WTC11 (cell line): ENCODE measurements around the gene GOSR1. TPM values are rescaled to one million over a fixed set of nuclear protein-coding genes. Genes with fewer than 3 reads are reported as not detected.
"Not testable (repeated sequence)": the region's sequence is repeated elsewhere in the genome, so short reads cannot be mapped to it uniquely, and the experiment has no call there.

Experiments used
- ATAC-seq: fragments of 200-7000 bp; cut with Tn5 transposase; 2 replicates; pipeline ENCODE4 v1.10.0; 2021; ENCODE audit warnings: mild to moderate bottlenecking, moderate library complexity
- CTCF ChIA-PET: fragments of 300-600 bp; sonication (Branson Sonifier 250); formaldehyde crosslinking; loops from one replicate; lab custom pipeline; 2021; ENCODE audit warnings: antibody characterized with exemption; lab: Charles Lee
- POLR2A ChIA-PET: fragments of 350-600 bp; sonication (Branson Sonifier 250); formaldehyde crosslinking; loops from one replicate; lab custom pipeline; 2021; ENCODE audit warnings: antibody characterized with exemption; lab: Charles Lee
- DNase-seq: peaks from one replicate; pipeline ENCODE4 v3.0.0; 2021; ENCODE audit warnings: low spot score
- H3K27ac Mint-ChIP-seq: 2 replicates; pipeline ENCODE4 v1.8.0; 2021; ENCODE audit warnings: mixed read lengths
- H3K27me3 Mint-ChIP-seq: 2 replicates; pipeline ENCODE4 v1.8.0; 2021; ENCODE audit warnings: low read depth, mild to moderate bottlenecking, moderate library complexity, mixed read lengths
- H3K36me3 Mint-ChIP-seq: 2 replicates; pipeline ENCODE4 v1.8.0; 2021; ENCODE audit warnings: mixed read lengths
- H3K4me1 Mint-ChIP-seq: 2 replicates; pipeline ENCODE4 v1.8.0; 2022; ENCODE audit warnings: mixed read lengths
- H3K4me3 Mint-ChIP-seq: 2 replicates; pipeline ENCODE4 v1.8.0; 2021; ENCODE audit warnings: mild to moderate bottlenecking, moderate library complexity, mixed read lengths
- H3K9me3 Mint-ChIP-seq: 2 replicates; pipeline ENCODE4 v1.8.0; 2021; ENCODE audit warnings: mixed read lengths
- ATF2 ChIP-seq: sonication (generic); formaldehyde crosslinking; IDR thresholded peaks from 2 replicates; pipeline ENCODE4 v1.8.1; 2022; ENCODE audit warnings: low read depth, missing genetic modification reagents, borderline replicate concordance
- ATF3 ChIP-seq: sonication (generic); formaldehyde crosslinking; conservative IDR thresholded peaks from 2 replicates; pipeline ENCODE4 v1.8.1; 2022; ENCODE audit warnings: mild to moderate bottlenecking, missing genetic modification reagents
- CREM ChIP-seq: sonication (generic); formaldehyde crosslinking; IDR thresholded peaks from 2 replicates; pipeline ENCODE4 v1.8.1; 2022; ENCODE audit warnings: mild to moderate bottlenecking, missing genetic modification reagents, moderate library complexity
- ETV6 ChIP-seq: sonication (generic); formaldehyde crosslinking; IDR thresholded peaks from 2 replicates; pipeline ENCODE4 v1.8.1; 2022; ENCODE audit warnings: mild to moderate bottlenecking, missing genetic modification reagents
- FOXK1 ChIP-seq: sonication (generic); formaldehyde crosslinking; IDR thresholded peaks from 2 replicates; pipeline ENCODE4 v1.8.0; 2022; ENCODE audit warnings: mild to moderate bottlenecking, moderate library complexity, missing genetic modification reagents
- FOXP4 ChIP-seq: sonication (generic); formaldehyde crosslinking; IDR thresholded peaks from 2 replicates; pipeline ENCODE4 v1.8.0; 2022; ENCODE audit warnings: mild to moderate bottlenecking, missing genetic modification reagents
- IRF2 ChIP-seq: sonication (generic); formaldehyde crosslinking; IDR thresholded peaks from 2 replicates; pipeline ENCODE4 v1.8.0; 2022; ENCODE audit warnings: low read depth, missing genetic modification reagents, borderline replicate concordance
- MLX ChIP-seq: sonication (generic); formaldehyde crosslinking; IDR thresholded peaks from 2 replicates; pipeline ENCODE4 v1.8.1; 2023; ENCODE audit warnings: mild to moderate bottlenecking, missing genetic modification reagents, moderate library complexity
- NR2C2 ChIP-seq: sonication (generic); formaldehyde crosslinking; IDR thresholded peaks from 2 replicates; pipeline ENCODE4 v1.8.0; 2022; ENCODE audit warnings: mild to moderate bottlenecking, missing genetic modification reagents
- PREB ChIP-seq: sonication (generic); formaldehyde crosslinking; IDR thresholded peaks from 2 replicates; pipeline ENCODE4 v1.8.1; 2022; ENCODE audit warnings: mild to moderate bottlenecking, missing genetic modification reagents, moderate library complexity, borderline replicate concordance
- RORB ChIP-seq: fragments of 250-450 bp; sonication (Bioruptor Pico); IDR thresholded peaks from 2 replicates; pipeline ENCODE4 v1.9.0; 2021; ENCODE audit warnings: mild to moderate bottlenecking
- TCF7 ChIP-seq: sonication (generic); formaldehyde crosslinking; IDR thresholded peaks from 2 replicates; pipeline ENCODE4 v1.8.0; 2022; ENCODE audit warnings: mild to moderate bottlenecking, low read depth, missing genetic modification reagents, moderate library complexity
- TEAD4 ChIP-seq: sonication (generic); formaldehyde crosslinking; IDR thresholded peaks from 2 replicates; pipeline ENCODE4 v1.8.0; 2022; ENCODE audit warnings: mild to moderate bottlenecking, missing genetic modification reagents
- ZNF138 ChIP-seq: sonication (generic); formaldehyde crosslinking; conservative IDR thresholded peaks from 2 replicates; pipeline ENCODE4 v1.8.1; 2022; ENCODE audit warnings: mild to moderate bottlenecking, moderate library complexity, missing genetic modification reagents
- ZNF425 ChIP-seq: fragments of 250-450 bp; sonication (Bioruptor Pico); conservative IDR thresholded peaks from 2 replicates; pipeline ENCODE4 v1.9.0; 2021; ENCODE audit warnings: mild to moderate bottlenecking
- total RNA-seq: library from RNA; stranded (reverse); gene quantifications from 3 replicates; pipeline ENCODE4 v1.2.3, GENCODE V29; 2021

GOSR1 gene
- total RNA-seq, 1 experiment from 2014 or later: 37.4 TPM

- peaks cover 15% of the 10 kb centered on the region for H3K4me1 Mint-ChIP-seq
- ATAC-seq (no peak), DNase-seq (peak; percentile 50)
- H3K27me3 Mint-ChIP-seq: peaks cover 5% of the 10 kb centered on the region
- no peaks in the 10 kb centered on the region for H3K36me3 Mint-ChIP-seq
- no peak for TF ChIP-seq NR2C2 (CRISPR knock-in tag)
- no peak for TF ChIP-seq TCF7
- TF ChIP-seq IRF2 (CRISPR knock-in tag): no peak
- no peak for TF ChIP-seq FOXP4 (CRISPR knock-in tag)
- TF ChIP-seq ETV6: no peak
- H3K4me3 Mint-ChIP-seq: no peak overlapping the region
- no peak overlapping the region for H3K27ac Mint-ChIP-seq
- CTCF ChIA-PET: interaction anchor here (0.6 to 2.5 kb wide), 5 partner anchors 10 to 152 kb away, joined by 3 to 7 read pairs (median 3); partner anchors contain the start of gene GOSR1
- POLR2A ChIA-PET: interaction anchor here (0.6 kb wide), 2 partner anchors 33 to 235 kb away, joined by 6 read pairs; no protein-coding TSS in a partner anchor
- peaks cover 5% of the 10 kb centered on the region; the same call in 1 of the 2 replicates for H3K9me3 Mint-ChIP-seq
These were observed 88.1 kb downstream of the GOSR1 start for GRCh38 chr17:30565073-30565935.

- H3K4me3 Mint-ChIP-seq, ATAC-seq, H3K9me3 Mint-ChIP-seq, H3K27me3 Mint-ChIP-seq, DNase-seq, H3K27ac Mint-ChIP-seq, POLR2A ChIA-PET, H3K36me3 Mint-ChIP-seq: not testable (repeated sequence)
- CTCF ChIA-PET: interaction anchor here (0.9 to 2.5 kb wide), 4 partner anchors 11 to 151 kb away, joined by 3 to 7 read pairs (median 3); partner anchors contain the start of gene GOSR1
- TF ChIP-seq TEAD4: peak; percentile 67; the same call in 1 of the 2 replicates
- H3K4me1 Mint-ChIP-seq: peaks cover 15% of the 10 kb centered on the region
These were observed 88.9 kb downstream of the GOSR1 start for GRCh38 chr17:30566104-30566503.

- POLR2A ChIA-PET, H3K27ac Mint-ChIP-seq, H3K9me3 Mint-ChIP-seq, ATAC-seq, DNase-seq, H3K4me3 Mint-ChIP-seq, H3K36me3 Mint-ChIP-seq, H3K27me3 Mint-ChIP-seq: not testable (repeated sequence)
- H3K4me1 Mint-ChIP-seq: peaks cover 15% of the 10 kb centered on the region
- CTCF ChIA-PET: interaction anchor here (0.9 to 2.5 kb wide), 2 partner anchors 11 to 90 kb away, joined by 3 to 7 read pairs; partner anchors contain the start of gene GOSR1
These were observed 89.5 kb downstream of the GOSR1 start for GRCh38 chr17:30566516-30567225.

GRCh38 chr17:30567231-30568116 lies 90.3 kb downstream of the GOSR1 start:
- ChIA-PET POLR2A (no interaction called here), CTCF (interaction anchor here (1.1 kb wide), 1 partner anchor 12 kb away, joined by 3 read pairs; no protein-coding TSS in a partner anchor)
- H3K27me3 Mint-ChIP-seq: peaks cover 5% of the 10 kb centered on the region
- H3K36me3 Mint-ChIP-seq: no peaks in the 10 kb centered on the region
- ATAC-seq: no peak
- peaks cover 15% of the 10 kb centered on the region for H3K4me1 Mint-ChIP-seq
- H3K9me3 Mint-ChIP-seq: peaks cover 5% of the 10 kb centered on the region; the same call in 1 of the 2 replicates
- H3K4me3 Mint-ChIP-seq: no peak overlapping the region
- H3K27ac Mint-ChIP-seq: no peak overlapping the region
- no peak for DNase-seq
- TF ChIP-seq MLX (CRISPR knock-in tag): no peak
- no peak for TF ChIP-seq CREM
- no peak for TF ChIP-seq FOXK1 (CRISPR knock-in tag)
- no peak for TF ChIP-seq IRF2 (CRISPR knock-in tag)
- no peak for TF ChIP-seq ZNF425 (CRISPR knock-in tag)
- TF ChIP-seq PREB: no peak
- TF ChIP-seq ATF3 (CRISPR knock-in tag): no peak
- no peak for TF ChIP-seq ZNF138 (CRISPR knock-in tag)
- TF ChIP-seq ETV6: no peak
- no peak for TF ChIP-seq ATF2 (CRISPR knock-in tag)
- TF ChIP-seq RORB (CRISPR knock-in tag): no peak
